Jurkat, Clone E6-1 (cell line): Measurements from ENCODE around the gene STAT5A.
"Not testable (repeated sequence)": the region's sequence is repeated elsewhere in the genome, so short reads cannot be mapped to it uniquely, and the experiment has no call there.

Experiments used
- DNase-seq: peaks from one replicate; pipeline ENCODE4 v3.0.0-alpha.2; 2011; ENCODE audit warnings: low read depth, low spot score
- H3K4me3 ChIP-seq: 2 replicates; pipeline ENCODE4 v1.5.1; 2011; ENCODE audit warnings: mild to moderate bottlenecking, low read length, control low read depth, moderate library complexity

Gene STAT5A

GRCh38 chr17:42317266-42317845 lies 29.1 kb downstream of the STAT5A start:
- no peak for DNase-seq
- H3K4me3 ChIP-seq: no peak overlapping the region

GRCh38 chr17:42317967-42318366 lies 29.7 kb downstream of the STAT5A start:
- DNase-seq, H3K4me3 ChIP-seq: not testable (repeated sequence)

GRCh38 chr17:42321555-42321954 lies 33.3 kb downstream of the STAT5A start:
- no peak for DNase-seq

GRCh38 chr17:42322382-42323267 lies 34.3 kb downstream of the STAT5A start:
- no peak overlapping the region for H3K4me3 ChIP-seq
- peak; percentile 98 for DNase-seq

More at GRCh38 chr17:42321555-42321954, 33.3 kb downstream of the STAT5A start:
- H3K4me3 ChIP-seq: no peak overlapping the region

- no peak overlapping the region for H3K4me3 ChIP-seq
Measured at GRCh38 chr17:42323268-42323773, 35.0 kb downstream of the STAT5A start.

GRCh38 chr17:42325026-42325425 lies 36.7 kb downstream of the STAT5A start:
- no peak for DNase-seq
- no peak overlapping the region for H3K4me3 ChIP-seq

More at GRCh38 chr17:42323268-42323773, 35.0 kb downstream of the STAT5A start:
- no peak for DNase-seq

- H3K4me3 ChIP-seq: no peak overlapping the region
- no peak for DNase-seq
Measured at GRCh38 chr17:42329025-42329976, 41.0 kb downstream of the STAT5A start.

- no peak overlapping the region for H3K4me3 ChIP-seq
- no peak for DNase-seq
Measured at GRCh38 chr17:42333053-42333452, 44.8 kb downstream of the STAT5A start.

GRCh38 chr17:42334677-42335076 lies 46.4 kb downstream of the STAT5A start:
- DNase-seq: no peak
- H3K4me3 ChIP-seq: no peak overlapping the region

- H3K4me3 ChIP-seq: no peak overlapping the region
- DNase-seq: peak; percentile 92
Measured at GRCh38 chr17:42337442-42337841, 49.1 kb downstream of the STAT5A start.

GRCh38 chr17:42338427-42338985 lies 50.2 kb downstream of the STAT5A start:
- DNase-seq: no peak
- no peak overlapping the region for H3K4me3 ChIP-seq

- no peak overlapping the region for H3K4me3 ChIP-seq
- no peak for DNase-seq
Measured at GRCh38 chr17:42339221-42339620, 50.9 kb downstream of the STAT5A start.

- H3K4me3 ChIP-seq: no peak overlapping the region
- no peak for DNase-seq
Measured at GRCh38 chr17:42340691-42341127, 52.4 kb downstream of the STAT5A start.

GRCh38 chr17:42341568-42341967 lies 53.3 kb downstream of the STAT5A start:
- no peak overlapping the region for H3K4me3 ChIP-seq
- no peak for DNase-seq

GRCh38 chr17:42342242-42343008 lies 54.1 kb downstream of the STAT5A start:
- H3K4me3 ChIP-seq: no peak overlapping the region
- peak; percentile 57 for DNase-seq

- DNase-seq: no peak
- H3K4me3 ChIP-seq: no peak overlapping the region
Measured at GRCh38 chr17:42345396-42346073, 57.2 kb downstream of the STAT5A start.

- no peak overlapping the region for H3K4me3 ChIP-seq
- no peak for DNase-seq
Measured at GRCh38 chr17:42346481-42346880, 58.2 kb downstream of the STAT5A start.

- H3K4me3 ChIP-seq: no peak overlapping the region
- no peak for DNase-seq
Measured at GRCh38 chr17:42347198-42347597, 58.9 kb downstream of the STAT5A start.
